Measurements from ENCODE around the gene THBS1. TPM values are rescaled to one million over a fixed set of nuclear protein-coding genes. Genes with fewer than 3 reads are reported as not detected.

Gene THBS1
- total RNA-seq, 1 experiment from 2014 or later = 37.1 TPM

DNA sequence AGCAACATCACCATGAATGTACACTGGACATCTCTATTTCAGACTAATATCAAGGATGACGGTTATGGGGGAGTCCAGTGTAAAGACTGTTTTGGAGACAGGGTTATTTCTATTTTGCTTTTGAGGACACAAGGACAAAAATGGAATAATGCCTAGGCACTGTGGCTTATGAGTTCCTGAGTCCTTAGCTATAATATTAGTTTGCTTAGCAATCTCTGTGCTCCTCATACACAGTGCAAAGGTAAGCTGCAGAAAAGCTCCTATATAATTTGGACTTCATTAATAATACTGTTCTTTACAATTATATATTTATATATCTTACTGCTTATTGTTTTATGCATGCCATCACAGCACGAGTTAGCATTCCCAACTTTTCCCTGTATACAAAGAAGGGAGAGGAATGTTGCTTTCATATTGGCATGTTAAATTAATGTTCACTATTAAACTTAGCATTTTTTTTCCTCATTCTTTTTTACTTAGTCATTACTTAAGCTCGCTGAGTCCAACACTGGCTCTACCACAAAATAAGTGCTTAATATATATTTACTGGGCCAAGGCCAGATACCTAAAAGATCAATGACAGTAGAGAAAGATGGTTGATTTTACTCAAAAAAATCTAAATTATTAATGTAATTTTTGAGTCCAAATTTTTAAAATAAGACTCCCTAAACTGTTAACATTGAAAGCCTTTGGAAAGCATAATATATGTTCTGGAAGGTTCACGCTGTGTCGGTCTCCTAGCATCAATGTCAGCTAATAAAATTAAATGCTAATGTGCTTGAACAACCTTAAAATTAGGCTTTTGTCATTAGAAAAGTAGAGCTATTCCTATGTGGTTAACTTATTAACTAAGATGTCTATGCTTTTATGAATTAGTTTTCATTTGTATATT lies 13.8 kb downstream of the THBS1 start:
- peaks cover 13% of the 10 kb centered on the region for H3K4me1 Mint-ChIP-seq
- ChIA-PET CTCF (interaction anchor here (1.5 to 2.0 kb wide), 2 partner anchors 162 kb away, joined by 5 to 7 read pairs; no protein-coding TSS in a partner anchor), POLR2A (interaction anchor here (0.6 to 2.0 kb wide), 3 partner anchors 12 to 82 kb away, joined by 4 to 5 read pairs (median 5); partner anchors contain the start of gene THBS1)
- DNase-seq (ENCODE audit: low spot score) (no peak), ATAC-seq (no peak)
- TF ChIP-seq ZNF512 (CRISPR knock-in tag; IDR thresholded peaks at IDR 0.05; ENCODE audit: borderline replicate concordance) = no peak
- TF ChIP-seq GABPB1 (CRISPR knock-in tag; IDR thresholded peaks at IDR 0.05) = no peak
- TF ChIP-seq CTCF (IDR thresholded peaks at IDR 0.05) = no peak
- no peak for TF ChIP-seq JUN (CRISPR knock-in tag; IDR thresholded peaks at IDR 0.05)
- no peak for TF ChIP-seq SMAD3 (CRISPR knock-in tag; IDR thresholded peaks at IDR 0.05; ENCODE audit: borderline replicate concordance)
- no peak for TF ChIP-seq TEAD1 (CRISPR knock-in tag; IDR thresholded peaks at IDR 0.05)
- H3K27ac Mint-ChIP-seq = no peak overlapping the region
- no peaks in the 10 kb centered on the region for H3K27me3 Mint-ChIP-seq (ENCODE audit: low read depth)
- peaks cover 64% of the 10 kb centered on the region for H3K36me3 Mint-ChIP-seq
- no peaks in the 10 kb centered on the region for H3K9me3 Mint-ChIP-seq
- H3K4me3 Mint-ChIP-seq = no peak overlapping the region

GRCh38 chr15:39595338-39596221 lies 14.7 kb downstream of the THBS1 start:
- Mint-ChIP-seq H3K4me3 (no peak overlapping the region), H3K27ac (no peak overlapping the region)
- CTCF ChIA-PET = interaction anchor here (2.0 kb wide), 1 partner anchor 161 kb away, joined by 5 read pairs; no protein-coding TSS in a partner anchor

More at GRCh38 chr15:39595338-39596221, 14.7 kb downstream of the THBS1 start:
- H3K9me3 Mint-ChIP-seq = no peaks in the 10 kb centered on the region
- H3K36me3 Mint-ChIP-seq = peaks cover 55% of the 10 kb centered on the region
- POLR2A ChIA-PET = interaction anchor here (0.8 to 1.2 kb wide), 2 partner anchors 14 to 15 kb away, joined by 3 to 4 read pairs; partner anchors contain the start of gene THBS1
- ATAC-seq = peak; percentile 12; the same call in 1 of the 2 replicates
- no peak for DNase-seq (ENCODE audit: low spot score)
- H3K4me1 Mint-ChIP-seq = peaks cover 13% of the 10 kb centered on the region
- TF ChIP-seq, protein P1, sequence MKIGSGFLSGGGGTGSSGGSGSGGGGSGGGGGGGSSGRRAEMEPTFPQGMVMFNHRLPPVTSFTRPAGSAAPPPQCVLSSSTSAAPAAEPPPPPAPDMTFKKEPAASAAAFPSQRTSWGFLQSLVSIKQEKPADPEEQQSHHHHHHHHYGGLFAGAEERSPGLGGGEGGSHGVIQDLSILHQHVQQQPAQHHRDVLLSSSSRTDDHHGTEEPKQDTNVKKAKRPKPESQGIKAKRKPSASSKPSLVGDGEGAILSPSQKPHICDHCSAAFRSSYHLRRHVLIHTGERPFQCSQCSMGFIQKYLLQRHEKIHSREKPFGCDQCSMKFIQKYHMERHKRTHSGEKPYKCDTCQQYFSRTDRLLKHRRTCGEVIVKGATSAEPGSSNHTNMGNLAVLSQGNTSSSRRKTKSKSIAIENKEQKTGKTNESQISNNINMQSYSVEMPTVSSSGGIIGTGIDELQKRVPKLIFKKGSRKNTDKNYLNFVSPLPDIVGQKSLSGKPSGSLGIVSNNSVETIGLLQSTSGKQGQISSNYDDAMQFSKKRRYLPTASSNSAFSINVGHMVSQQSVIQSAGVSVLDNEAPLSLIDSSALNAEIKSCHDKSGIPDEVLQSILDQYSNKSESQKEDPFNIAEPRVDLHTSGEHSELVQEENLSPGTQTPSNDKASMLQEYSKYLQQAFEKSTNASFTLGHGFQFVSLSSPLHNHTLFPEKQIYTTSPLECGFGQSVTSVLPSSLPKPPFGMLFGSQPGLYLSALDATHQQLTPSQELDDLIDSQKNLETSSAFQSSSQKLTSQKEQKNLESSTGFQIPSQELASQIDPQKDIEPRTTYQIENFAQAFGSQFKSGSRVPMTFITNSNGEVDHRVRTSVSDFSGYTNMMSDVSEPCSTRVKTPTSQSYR (CRISPR knock-in tag; IDR thresholded peaks at IDR 0.05) = no peak
- TF ChIP-seq SP1 (CRISPR knock-in tag; conservative IDR thresholded peaks at IDR 0.05) (no peak), FOXP4 (CRISPR knock-in tag; IDR thresholded peaks at IDR 0.05) (no peak), ESRRA (CRISPR knock-in tag; IDR thresholded peaks at IDR 0.05; ENCODE audit: borderline replicate concordance) (no peak), ATF1 (CRISPR knock-in tag; IDR thresholded peaks at IDR 0.05) (no peak), TEAD1 (CRISPR knock-in tag; IDR thresholded peaks at IDR 0.05) (no peak), ZNF138 (CRISPR knock-in tag; conservative IDR thresholded peaks at IDR 0.05) (no peak), IRF2 (CRISPR knock-in tag; IDR thresholded peaks at IDR 0.05; ENCODE audit: borderline replicate concordance, low read depth) (no peak), GRHL2 (CRISPR knock-in tag; IDR thresholded peaks at IDR 0.05; ENCODE audit: insufficient replicate concordance, severe bottlenecking) (no peak), TEAD4 (CRISPR knock-in tag; IDR thresholded peaks at IDR 0.05) (no peak), JAZF1 (CRISPR knock-in tag; IDR thresholded peaks at IDR 0.05) (no peak), HMGA2 (CRISPR knock-in tag; IDR thresholded peaks at IDR 0.05) (no peak), OVOL2 (CRISPR knock-in tag; IDR thresholded peaks at IDR 0.05; ENCODE audit: borderline replicate concordance) (no peak)
- TF ChIP-seq, protein P2, sequence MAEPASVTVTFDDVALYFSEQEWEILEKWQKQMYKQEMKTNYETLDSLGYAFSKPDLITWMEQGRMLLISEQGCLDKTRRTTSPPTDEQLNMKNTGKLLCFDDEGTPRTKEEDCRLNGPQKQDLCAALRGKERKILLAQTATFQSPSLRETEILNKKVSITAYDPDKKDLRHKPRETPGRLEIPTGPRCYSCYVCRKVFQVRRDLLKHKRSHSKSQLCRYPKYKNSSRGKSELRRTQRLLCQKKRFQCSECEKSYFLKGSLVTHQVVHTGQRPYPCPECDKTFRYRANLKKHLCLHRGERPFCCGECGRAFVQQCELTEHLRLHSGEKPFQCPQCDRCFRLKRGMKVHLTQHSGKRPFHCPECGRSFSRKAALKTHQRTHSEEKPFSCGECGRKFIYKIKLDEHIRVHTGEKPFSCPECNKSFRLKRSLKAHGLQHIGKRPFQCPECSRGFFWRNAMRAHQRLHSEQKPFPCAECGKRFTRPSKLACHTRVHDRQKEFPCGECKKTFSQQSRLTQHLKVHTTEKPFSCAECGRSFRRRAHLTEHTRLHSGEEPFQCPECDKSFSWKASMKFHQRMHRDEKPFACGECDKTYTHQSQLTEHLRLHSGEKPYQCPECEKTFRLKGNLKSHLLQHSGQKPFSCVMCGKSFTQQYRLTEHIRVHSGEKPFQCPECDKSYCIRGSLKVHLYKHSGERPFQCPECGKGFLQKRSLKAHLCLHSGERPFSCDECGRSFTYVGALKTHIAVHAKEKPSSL (CRISPR knock-in tag; conservative IDR thresholded peaks at IDR 0.05) = no peak
- H3K27me3 Mint-ChIP-seq (ENCODE audit: low read depth) = no peaks in the 10 kb centered on the region
